Activated CD4-positive, CD25-positive, alpha-beta regulatory T cell treated with anti-CD3 and anti-CD28 coated beads, Interleukin-2, amount 50 U/mL, for 24 hours (primary cell): ENCODE measurements around the gene BFSP2.

Source experiments
- ATAC-seq, 2 donors: fragments of 150-1000 bp; cut with Tn5 transposase; one replicate each; pipeline ENCODE4 v1.10.0; 2021; ENCODE audit warnings: mild to moderate bottlenecking in 1 of 2, moderate library complexity in 1 of 2

Gene BFSP2

GRCh38 chr3:133383741-133384140 lies 16.1 kb upstream of the BFSP2 start:
- no peak for ATAC-seq

- ATAC-seq, result no peak
Observed at GRCh38 chr3:133384331-133385027, 15.4 kb upstream of the BFSP2 start.

- ATAC-seq, result no peak
Observed at GRCh38 chr3:133386876-133387275, 13.0 kb upstream of the BFSP2 start.

GRCh38 chr3:133387341-133387740 lies 12.5 kb upstream of the BFSP2 start:
- ATAC-seq, result no peak

- ATAC-seq, result no peak
Observed at GRCh38 chr3:133388696-133389395, 11.0 kb upstream of the BFSP2 start.

- no peak for ATAC-seq
Observed at GRCh38 chr3:133390715-133391114, 9.1 kb upstream of the BFSP2 start.

GRCh38 chr3:133393204-133393603 lies 6.7 kb upstream of the BFSP2 start:
- no peak for ATAC-seq

DNA sequence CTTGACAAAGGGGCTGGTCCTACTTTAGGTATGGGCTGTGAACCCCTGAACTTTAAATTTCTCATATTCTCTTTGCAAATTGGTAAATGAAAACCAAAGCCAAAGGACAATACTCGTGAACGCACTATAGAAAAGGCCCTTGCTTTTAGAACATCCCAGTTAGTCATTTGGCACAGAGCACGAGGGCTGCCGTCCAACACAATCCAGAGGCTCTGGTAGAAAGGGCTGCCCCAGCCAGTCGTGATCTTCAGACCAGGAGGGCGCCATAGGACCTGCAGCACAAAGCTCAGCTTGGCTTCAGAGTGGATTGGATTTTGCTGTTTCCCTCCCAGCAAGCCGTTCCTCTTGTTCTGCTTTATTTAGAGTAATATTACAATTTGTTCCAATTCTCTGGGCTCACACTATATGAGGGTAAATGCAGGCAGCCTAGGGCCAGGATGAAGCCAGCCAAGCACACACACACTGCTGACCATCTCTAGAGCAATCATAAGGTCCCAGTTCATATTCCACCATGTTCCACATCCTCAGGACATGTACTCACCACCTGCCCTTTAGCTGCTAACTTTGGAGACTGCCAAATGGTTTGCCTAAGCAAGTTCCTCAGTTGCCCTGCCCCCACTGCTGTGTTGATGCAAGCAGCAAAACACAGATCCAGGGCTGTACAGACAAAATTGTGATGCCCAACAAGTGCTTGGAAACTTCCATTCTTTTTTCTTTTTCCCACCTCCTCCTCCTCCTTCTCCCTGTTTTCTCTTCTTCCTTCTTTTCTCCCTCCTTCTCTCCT lies 6.0 kb upstream of the BFSP2 start:
- no peak for ATAC-seq

- ATAC-seq, result no peak
Observed at GRCh38 chr3:133394561-133395311, 5.1 kb upstream of the BFSP2 start.

DNA sequence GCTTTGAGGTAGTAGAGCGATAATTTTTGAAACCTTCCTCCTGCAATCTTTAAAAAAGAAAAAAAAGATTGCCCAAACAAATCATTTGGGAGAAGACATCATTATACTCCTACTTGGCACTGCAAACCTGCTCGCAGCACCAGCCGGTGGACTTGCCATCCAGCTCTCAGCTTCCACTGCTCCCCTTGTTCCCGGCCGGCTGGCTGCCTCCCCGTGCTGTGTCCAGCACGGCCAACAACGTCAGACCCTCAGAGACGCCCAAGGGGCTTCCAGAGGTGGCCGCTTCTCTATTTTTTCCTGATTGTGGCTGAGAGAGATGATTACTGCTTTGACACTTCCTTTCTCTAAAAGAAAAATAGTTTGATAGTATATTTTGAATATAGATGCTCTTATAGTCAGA lies 3.0 kb upstream of the BFSP2 start:
- ATAC-seq, result no peak

GRCh38 chr3:133401374-133402135 lies 1.7 kb downstream of the BFSP2 start:
- ATAC-seq, result no peak

DNA sequence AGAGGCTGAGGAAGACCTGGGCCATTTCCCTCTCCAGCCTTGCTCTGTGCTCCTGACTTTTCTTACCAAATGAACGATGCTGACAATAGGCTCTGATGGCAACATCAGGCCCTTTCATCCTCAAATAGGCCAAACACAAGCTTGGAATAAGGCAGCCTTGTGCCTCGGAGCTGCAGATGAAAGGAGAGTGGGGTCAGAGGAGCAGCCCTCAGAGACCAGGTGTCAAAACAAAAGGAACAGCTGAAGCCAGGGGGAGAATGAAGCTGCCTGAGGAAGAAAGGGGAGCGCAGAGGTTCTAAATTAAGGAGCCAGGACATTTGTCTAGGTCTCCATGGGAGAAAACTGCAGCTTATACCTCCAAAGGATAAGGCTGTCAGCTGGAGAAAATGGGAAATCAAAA lies 5.1 kb downstream of the BFSP2 start:
- ATAC-seq, result no peak

DNA sequence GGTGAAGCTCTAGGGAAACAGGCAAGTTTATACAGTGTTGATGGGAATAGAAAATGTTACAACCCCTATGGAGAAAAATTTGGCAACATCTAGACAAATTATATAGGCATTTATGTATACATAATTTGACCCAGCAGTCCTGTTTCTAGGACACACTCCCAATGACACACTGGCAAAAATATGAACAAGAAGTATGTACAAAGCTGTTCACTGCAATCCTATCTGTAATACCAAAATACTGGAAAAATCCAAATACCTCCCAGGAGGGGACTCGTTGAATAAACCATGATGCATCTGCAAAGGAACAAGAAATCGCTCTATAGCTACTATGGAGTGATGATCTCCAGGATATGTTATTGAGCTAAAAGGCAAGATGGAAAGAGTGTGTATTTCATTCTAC lies 8.5 kb downstream of the BFSP2 start:
- no peak for ATAC-seq

- ATAC-seq, result no peak
Observed at GRCh38 chr3:133408961-133409360, 9.1 kb downstream of the BFSP2 start.

DNA sequence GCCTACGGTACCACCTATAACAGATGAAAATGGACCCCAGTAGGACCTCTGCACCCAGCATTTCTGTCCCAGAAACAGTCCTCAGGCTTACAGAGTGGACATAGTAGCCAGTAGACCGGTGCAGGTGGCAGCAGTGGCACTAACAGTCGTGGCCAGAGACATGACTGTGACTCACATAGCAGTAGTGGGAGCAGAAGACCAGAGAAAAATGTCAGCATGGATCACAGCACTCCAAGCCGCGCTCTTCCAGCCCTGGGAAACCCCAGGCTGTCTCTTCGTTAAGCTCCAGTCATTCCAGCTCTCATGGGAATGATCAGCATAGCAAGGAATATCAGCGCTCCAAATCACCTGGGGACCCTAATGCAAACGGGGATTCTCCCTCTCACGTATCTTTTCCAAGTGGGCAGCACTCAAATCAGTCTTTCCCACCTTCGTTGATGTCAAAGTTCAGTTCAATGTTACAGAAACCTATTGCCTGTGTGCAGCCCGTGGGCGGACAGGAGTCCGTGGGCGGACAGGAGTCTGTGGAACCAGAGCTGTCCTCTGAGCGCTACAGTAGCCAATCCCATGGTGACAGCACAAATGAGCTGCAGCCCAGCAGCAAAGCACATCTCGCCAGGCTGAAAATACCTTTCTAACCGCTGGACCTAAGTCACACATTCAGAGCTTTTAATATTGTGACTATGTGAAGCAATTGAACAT lies 10.5 kb downstream of the BFSP2 start:
- no peak for ATAC-seq

DNA sequence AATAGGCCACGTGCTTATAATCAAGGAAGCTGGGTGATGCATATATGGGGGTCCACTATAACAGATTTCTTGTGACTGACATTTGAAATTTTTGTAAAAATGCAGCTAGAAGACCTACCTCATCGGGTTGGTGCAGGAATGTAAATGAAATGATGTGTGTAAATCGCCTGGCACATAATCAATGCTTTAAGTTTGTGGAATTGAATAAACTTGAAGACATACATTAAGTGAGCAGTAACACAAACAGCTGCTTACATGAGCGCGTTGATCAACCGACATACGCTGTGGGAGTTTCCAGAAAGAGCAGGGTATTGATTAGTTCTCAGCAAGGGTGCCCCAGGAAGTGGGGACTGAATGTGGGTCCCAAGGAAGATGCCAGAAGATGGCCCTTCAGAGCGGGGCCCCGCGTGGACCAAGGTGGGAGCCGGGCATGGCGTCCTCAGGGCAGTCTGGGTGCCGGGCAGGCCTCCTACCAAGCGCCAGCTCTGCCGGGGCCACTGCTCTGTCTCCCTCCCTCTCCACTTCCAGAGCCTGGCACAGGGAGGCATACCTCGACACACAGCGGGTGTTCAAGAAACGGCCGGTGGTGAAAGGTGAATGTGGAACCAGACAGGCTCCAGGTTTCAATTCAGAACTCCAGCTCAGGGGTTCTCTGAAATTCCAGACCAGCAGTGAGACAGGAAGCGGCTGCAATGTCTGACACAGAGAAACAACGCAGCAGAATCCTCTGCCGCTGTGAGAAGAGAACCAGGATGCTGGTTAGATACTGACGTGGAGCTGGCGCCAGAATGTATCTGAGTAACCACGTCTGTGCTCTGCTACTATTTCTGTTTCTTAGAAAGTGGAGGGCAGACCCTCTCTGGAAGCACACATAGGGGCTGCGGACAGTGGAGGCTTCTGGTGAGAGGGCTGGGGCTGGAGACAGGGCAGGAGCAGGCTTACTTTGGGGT lies 12.6 kb downstream of the BFSP2 start:
- no peak for ATAC-seq

- ATAC-seq, result no peak
Observed at GRCh38 chr3:133413161-133414020, 13.5 kb downstream of the BFSP2 start.

- no peak for ATAC-seq
Observed at GRCh38 chr3:133414021-133414392, 14.2 kb downstream of the BFSP2 start.

- no peak for ATAC-seq
Observed at GRCh38 chr3:133418361-133418760, 18.5 kb downstream of the BFSP2 start.
